NT2/D1 (cell line): ENCODE measurements around the gene AGPAT4.

Experiments
- YY1 ChIP-seq: IDR thresholded peaks from 2 replicates; pipeline ENCODE4 v1.6.1; 2011; ENCODE audit not compliant: insufficient read length, insufficient read depth
- ZNF274 ChIP-seq: IDR thresholded peaks from 2 replicates; pipeline ENCODE4 v1.6.1; 2011; ENCODE audit warnings: mild to moderate bottlenecking, low read depth, low read length

DNA sequence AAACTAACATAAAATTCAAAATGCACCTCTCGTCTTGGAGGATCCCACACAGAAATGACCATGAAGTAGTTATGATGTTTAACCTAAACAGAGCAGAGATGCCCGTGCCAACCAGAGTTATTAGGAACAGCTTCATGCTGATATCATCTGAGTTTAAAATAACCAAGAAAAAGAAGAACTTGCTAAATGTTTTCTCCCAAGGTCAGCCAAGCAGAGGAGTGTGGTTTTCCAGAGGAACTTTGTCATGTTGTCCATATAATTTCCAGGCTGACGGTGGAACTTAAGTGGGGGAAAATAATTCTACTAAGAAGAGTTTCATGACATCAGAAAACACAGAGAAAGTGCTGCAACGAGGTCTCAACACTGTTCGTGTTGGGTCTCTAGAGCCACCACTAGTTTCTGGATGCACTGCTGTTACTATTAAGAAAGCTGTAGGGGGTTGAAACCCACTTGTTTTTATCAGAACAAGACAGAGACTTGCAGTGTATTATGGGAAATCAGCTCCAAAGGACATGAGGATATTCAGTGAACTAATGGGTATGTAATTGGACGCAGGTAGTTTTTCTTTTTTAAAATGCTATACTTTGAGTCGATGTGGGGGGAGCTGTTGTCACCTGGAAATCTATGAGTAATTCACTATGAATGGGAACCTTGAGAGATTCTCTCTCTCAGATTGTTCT is 5.2 kb downstream of the AGPAT4 start:
- TF ChIP-seq ZNF274 (no peak), YY1 (no peak)
